GM20000 (cell line): ENCODE measurements around the gene SLC2A3.
"Not testable (repeated sequence)": the region's sequence is repeated elsewhere in the genome, so short reads cannot be mapped to it uniquely, and the experiment has no call there.

ENCODE experiments used
- DNase-seq: peaks from one replicate; pipeline ENCODE4 v3.0.0; 2012; ENCODE audit warnings: low spot score
- CTCF ChIP-seq: IDR thresholded peaks from 2 replicates; pipeline ENCODE4 v1.5.1; 2012; ENCODE audit warnings: mild to moderate bottlenecking, control low read depth; ENCODE audit errors: extremely low read depth, missing control alignments

The SLC2A3 gene

GRCh38 chr12:7917392-7918267, 18.4 kb downstream of the SLC2A3 start:
- DNase-seq = no peak
- TF ChIP-seq CTCF = no peak

- DNase-seq = no peak
- TF ChIP-seq CTCF = no peak
These were observed 19.1 kb downstream of the SLC2A3 start for GRCh38 chr12:7916936-7917335.

- DNase-seq = no peak
- TF ChIP-seq CTCF = no peak
These were observed 20.2 kb downstream of the SLC2A3 start for GRCh38 chr12:7915661-7916403.

GRCh38 chr12:7910106-7910505, 25.9 kb downstream of the SLC2A3 start:
- not testable (repeated sequence) for DNase-seq

- DNase-seq = peak; percentile 29
- no peak for TF ChIP-seq CTCF
These were observed 29.0 kb downstream of the SLC2A3 start for GRCh38 chr12:7907009-7907408.

- DNase-seq = not testable (repeated sequence)
These were observed 29.7 kb downstream of the SLC2A3 start for GRCh38 chr12:7906303-7906702.

- DNase-seq = not testable (repeated sequence)
These were observed 30.3 kb downstream of the SLC2A3 start for GRCh38 chr12:7905600-7906125.

- DNase-seq = no peak
- no peak for TF ChIP-seq CTCF
These were observed 30.9 kb downstream of the SLC2A3 start for GRCh38 chr12:7905071-7905470.

- DNase-seq = not testable (repeated sequence)
These were observed 33.6 kb downstream of the SLC2A3 start for GRCh38 chr12:7902416-7902815.
